GM12865 (cell line): ENCODE measurements around the gene KCNIP3.

Experiments
- DNase-seq: peaks from one replicate; pipeline ENCODE4 v3.0.0; 2010; ENCODE audit warnings: low read depth
- H3K4me3 ChIP-seq: 2 replicates; pipeline ENCODE4 v1.5.1; 2011; ENCODE audit warnings: mild to moderate bottlenecking, low read depth, low read length, control low read depth
- TF ChIP-seq, protein P1 (sequence below): IDR thresholded peaks from 2 replicates; pipeline ENCODE4 v1.5.1; 2011; ENCODE audit warnings: low read length, control low read depth, low read depth, inconsistent platforms; ENCODE audit not compliant: insufficient read depth; ENCODE audit errors: missing control alignments

KCNIP3 gene

DNA sequence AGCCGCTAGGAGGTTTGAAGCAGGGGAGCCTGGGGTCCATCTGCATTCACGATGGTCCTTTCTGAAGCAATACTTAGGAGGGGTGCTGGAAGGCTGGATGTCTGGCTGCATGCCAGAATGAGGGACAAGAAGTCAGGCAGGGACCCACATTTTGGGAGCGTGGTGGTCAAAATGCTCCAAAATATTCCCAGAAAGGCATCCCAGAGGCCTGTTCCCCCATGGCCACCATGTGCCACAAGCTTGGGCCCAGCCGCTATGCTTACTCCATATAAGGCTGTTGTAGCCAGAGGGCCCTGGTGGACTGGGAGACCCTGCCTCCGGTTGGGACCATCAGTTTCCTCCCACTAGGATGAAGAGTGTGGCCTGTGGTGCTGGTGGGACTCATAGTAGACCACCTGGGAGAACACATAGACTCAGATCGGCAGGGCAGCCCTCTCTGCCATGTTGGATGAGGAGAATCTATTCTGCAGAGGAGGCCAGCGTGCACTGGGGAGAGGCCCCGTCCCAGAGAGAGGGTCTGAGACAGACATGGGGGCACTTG is 26.5 kb upstream of the KCNIP3 start:
- TF ChIP-seq, protein P1, sequence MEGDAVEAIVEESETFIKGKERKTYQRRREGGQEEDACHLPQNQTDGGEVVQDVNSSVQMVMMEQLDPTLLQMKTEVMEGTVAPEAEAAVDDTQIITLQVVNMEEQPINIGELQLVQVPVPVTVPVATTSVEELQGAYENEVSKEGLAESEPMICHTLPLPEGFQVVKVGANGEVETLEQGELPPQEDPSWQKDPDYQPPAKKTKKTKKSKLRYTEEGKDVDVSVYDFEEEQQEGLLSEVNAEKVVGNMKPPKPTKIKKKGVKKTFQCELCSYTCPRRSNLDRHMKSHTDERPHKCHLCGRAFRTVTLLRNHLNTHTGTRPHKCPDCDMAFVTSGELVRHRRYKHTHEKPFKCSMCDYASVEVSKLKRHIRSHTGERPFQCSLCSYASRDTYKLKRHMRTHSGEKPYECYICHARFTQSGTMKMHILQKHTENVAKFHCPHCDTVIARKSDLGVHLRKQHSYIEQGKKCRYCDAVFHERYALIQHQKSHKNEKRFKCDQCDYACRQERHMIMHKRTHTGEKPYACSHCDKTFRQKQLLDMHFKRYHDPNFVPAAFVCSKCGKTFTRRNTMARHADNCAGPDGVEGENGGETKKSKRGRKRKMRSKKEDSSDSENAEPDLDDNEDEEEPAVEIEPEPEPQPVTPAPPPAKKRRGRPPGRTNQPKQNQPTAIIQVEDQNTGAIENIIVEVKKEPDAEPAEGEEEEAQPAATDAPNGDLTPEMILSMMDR = no peak
- no peak for DNase-seq
- H3K4me3 ChIP-seq = no peak overlapping the region

DNA sequence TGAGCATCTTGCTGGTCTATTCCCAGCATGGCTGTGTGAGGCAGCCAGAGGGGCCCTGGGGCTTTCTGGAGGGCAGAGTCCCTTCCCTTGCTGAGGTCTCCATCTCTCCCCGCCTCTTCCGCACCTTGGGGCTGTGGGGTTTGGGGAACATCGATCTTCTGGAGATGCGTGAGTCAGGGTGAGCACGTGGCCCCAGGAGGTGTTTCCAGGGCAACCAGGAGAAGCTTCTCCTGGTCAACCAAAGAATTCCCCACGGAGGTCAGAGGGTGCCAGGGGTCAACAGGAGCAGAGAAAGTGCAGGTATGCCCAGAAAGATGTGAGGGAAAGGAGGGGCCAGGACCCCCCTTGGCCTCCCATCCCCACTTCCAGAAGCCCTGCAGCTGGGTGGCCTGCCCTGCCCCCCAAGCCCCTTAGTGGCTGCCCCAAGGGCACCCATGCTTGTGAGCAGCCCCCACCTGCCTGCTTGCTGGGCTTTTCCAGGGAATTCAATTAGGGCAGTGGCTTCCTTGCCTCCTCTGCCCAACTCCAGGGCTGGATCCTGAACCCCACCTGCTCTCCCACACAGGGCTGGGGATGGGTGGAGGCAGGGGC is 25.7 kb upstream of the KCNIP3 start:
- TF ChIP-seq, protein P1 = no peak
- no peak overlapping the region for H3K4me3 ChIP-seq
- no peak for DNase-seq

DNA sequence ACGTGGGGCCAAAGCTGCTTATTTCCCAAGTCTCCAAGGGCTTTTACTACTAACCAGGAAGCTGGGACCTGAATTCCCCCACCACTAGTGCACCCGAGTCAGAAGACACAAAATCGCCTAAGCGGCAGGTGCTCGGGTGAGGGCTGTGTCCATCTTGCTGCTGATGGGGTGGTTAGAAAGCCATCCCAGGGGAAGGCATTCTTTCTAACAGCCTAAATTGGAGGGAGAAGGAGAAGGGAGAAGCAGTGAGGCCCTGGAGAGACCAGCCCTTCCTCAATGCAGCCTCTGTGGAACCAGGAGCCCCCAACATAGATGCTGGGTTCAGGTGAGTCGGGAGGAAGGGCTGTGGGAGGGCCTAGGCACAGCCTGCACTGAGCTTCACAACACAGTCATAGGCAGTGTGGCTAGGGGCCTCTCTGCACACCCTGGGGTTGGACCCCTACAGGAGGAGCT is 24.8 kb upstream of the KCNIP3 start:
- TF ChIP-seq, protein P1 = no peak
- no peak overlapping the region for H3K4me3 ChIP-seq
- DNase-seq = no peak

DNA sequence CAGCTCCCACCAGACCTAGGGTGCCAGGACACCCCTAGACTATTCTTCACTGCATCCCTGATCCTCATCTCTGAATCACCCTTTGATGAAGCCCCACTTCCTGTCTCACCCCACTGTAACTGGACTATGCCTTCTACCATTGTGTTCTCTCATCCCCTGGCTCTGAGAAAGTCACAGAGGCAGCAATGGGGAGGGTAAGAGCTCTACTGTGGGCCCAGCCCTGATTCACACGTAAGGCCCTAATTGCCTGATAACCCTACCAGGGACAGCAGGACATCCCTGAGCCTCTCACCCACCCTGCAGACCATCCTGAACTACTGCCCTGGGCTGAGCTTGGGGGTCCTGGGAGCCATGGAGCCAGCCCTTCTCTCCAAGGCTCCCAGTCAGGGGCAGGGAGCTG is 24.4 kb upstream of the KCNIP3 start:
- DNase-seq = no peak
- H3K4me3 ChIP-seq = no peak overlapping the region
- TF ChIP-seq, protein P1 = no peak

DNA sequence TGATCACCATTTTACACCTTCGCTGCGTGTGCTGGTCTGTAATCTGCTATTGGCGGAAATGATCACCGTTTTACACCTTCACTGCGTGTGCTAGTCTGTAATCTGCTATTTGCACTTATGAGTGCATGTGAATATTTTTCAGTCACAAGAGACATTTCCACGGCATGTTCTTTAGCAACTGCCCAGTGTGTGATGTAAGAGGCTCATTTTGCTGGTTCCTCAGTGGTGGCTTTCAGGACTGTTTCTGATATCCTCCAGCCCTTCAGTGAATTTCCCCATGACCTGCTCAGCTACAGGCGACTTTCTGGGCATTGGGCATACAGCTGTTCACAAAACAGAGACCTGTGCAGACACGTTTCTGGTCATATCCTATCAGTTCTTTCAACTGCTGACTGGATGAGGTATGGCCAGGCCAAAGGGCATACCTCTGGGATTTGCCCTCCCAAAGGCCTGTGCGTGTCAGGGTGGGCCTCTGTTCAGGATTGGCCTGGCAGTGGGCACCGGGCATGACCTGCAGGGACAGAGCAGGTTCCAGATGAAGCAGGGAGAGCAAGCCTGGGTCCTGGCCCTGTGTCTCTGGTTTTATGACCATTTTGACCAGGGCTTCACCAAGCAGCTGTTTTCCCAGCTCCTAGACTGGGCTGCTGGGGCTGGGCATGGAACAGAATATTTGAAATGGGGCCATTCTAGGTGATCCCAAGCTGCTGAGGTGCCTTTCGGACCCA is 23.4 kb upstream of the KCNIP3 start:
- TF ChIP-seq, protein P1 = no peak
- H3K4me3 ChIP-seq = no peak overlapping the region
- DNase-seq = no peak

DNA sequence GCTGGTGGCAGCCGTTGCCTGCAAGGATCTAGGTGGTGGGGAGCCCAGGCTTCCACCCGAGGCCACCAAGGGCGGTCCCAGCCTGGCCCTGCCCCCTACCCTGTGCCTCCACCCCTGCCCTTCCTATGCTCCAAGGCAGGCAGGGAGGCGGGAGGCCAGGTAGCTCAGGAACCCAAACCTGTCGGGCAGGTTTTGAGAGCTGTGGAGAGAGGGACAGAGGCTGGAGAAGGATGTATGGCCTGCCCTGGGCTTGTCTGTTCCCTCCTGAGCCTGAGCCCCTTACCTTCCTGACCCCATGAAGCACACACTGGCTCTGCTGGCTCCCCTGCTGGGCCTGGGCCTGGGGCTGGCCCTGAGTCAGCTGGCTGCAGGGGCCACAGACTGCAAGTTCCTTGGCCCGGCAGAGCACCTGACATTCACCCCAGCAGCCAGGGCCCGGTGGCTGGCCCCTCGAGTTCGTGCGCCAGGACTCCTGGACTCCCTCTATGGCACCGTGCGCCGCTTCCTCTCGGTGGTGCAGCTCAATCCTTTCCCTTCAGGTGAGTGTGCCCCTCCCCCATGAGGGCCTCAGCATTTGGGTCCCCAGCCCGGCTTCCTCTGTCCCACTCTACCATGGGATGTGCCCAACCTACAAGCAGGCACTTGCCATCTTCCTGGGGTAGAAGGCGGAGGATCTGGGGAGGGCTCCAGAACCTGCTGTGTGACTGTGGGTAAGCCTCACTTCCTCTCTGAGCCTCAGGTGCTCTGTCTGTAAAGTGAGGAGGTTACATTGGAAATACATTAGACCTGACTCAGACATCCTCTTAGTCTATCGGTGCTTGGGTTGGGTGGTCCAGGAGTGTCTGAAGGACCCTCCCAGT is 22.6 kb upstream of the KCNIP3 start, which contains the start of gene PROM2:
TSS of gene PROM2 (plus strand) at position 159 of the 860 bp plus-strand sequence. CDS start at position 296, 137 bp downstream.
- no peak within 1 kb of the TSS for H3K4me3 ChIP-seq
- TF ChIP-seq, protein P1 = no peak
- no peak for DNase-seq
